GM23338 (cell line): ENCODE measurements around the gene NLGN4X.

ENCODE experiments used
- CTCF ChIP-seq, 2 experiments: fragments of 200-600 bp in 1 of 2; sonication (generic) in 1 of 2; conservative IDR thresholded peaks; 2 replicates each; pipeline versions ENCODE4 v1.5.1 to v1.6.1; 2016 to 2017; ENCODE audit warnings: antibody characterized with exemption in 2 of 2, low read depth in 2 of 2, mild to moderate bottlenecking in 2 of 2, moderate library complexity in 1 of 2
- EZH2phosphoT487 ChIP-seq: fragments of 200-600 bp; sonication (generic); IDR thresholded peaks from one replicate; pipeline ENCODE4 v1.8.1; 2018; ENCODE audit warnings: antibody characterized with exemption; ENCODE audit not compliant: unreplicated experiment
- ZNF114 ChIP-seq: fragments of 250-450 bp; sonication (Bioruptor Pico); IDR thresholded peaks from 2 replicates; pipeline ENCODE4 v1.5.0; 2020; ENCODE audit warnings: mild to moderate bottlenecking, moderate library complexity

DNA sequence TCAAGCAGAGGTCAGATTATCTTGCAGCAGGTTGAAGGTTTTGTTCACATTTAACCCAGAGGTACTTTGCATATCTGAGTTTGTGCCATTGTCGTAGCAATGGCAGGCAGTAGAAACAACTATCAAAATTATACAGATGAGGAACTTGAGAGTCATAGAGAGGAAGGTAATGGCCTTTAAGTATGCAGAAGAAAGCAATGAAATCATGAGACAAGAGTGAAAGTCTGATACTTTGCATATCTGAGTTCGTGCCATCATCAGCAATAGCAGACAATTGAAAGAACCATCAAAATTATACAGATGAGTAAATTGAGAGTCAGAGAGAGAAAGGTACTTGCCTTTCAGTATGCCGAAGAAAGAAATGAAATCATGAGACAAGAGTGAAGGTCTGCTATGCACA, 154.1 kb downstream of the NLGN4X start:
- TF ChIP-seq CTCF (conservative IDR thresholded peaks at IDR 0.05; ENCODE audit: low read depth in 2 of 2) (no peak), EZH2phosphoT487 (no peak), ZNF114 (CRISPR knock-in tag) (no peak)
